HUES48 (cell line): Measurements from ENCODE around the gene SFI1.

Experiments used
- H3K27ac ChIP-seq: one replicate; pipeline ENCODE4 v1.7.0; 2013; ENCODE audit warnings: low read depth, low read length, inconsistent platforms
- H3K27me3 ChIP-seq: 2 replicates; pipeline ENCODE4 v1.6.1; 2013; ENCODE audit warnings: mild to moderate bottlenecking, low read length; ENCODE audit not compliant: control insufficient read depth, insufficient read depth
- H3K36me3 ChIP-seq: 2 replicates; pipeline ENCODE4 v1.6.1; 2013; ENCODE audit warnings: low read length; ENCODE audit not compliant: control insufficient read depth, insufficient read depth
- H3K4me1 ChIP-seq: 2 replicates; pipeline ENCODE4 v1.6.1; 2013; ENCODE audit warnings: mild to moderate bottlenecking, low read length; ENCODE audit not compliant: control insufficient read depth, insufficient read depth
- H3K4me3 ChIP-seq: 2 replicates; pipeline ENCODE4 v1.5.1; 2013; ENCODE audit warnings: mild to moderate bottlenecking, low read depth, low read length
- H3K9ac ChIP-seq: 2 replicates; pipeline ENCODE4 v1.6.1; 2013; ENCODE audit warnings: mild to moderate bottlenecking, low read depth, low read length, moderate library complexity
- H3K9me3 ChIP-seq: 2 replicates; pipeline ENCODE4 v1.6.1; 2013; ENCODE audit warnings: low read length; ENCODE audit not compliant: control insufficient read depth, insufficient read depth

SFI1 gene

GRCh38 chr22:31662668-31663037 is 166.3 kb downstream of the SFI1 start:
- no peaks in the 10 kb centered on the region for H3K27me3 ChIP-seq
- no peaks in the 10 kb centered on the region for H3K9me3 ChIP-seq
- H3K4me1 ChIP-seq = peaks cover 5% of the 10 kb centered on the region; the same call in 1 of the 2 replicates
- H3K36me3 ChIP-seq = no peaks in the 10 kb centered on the region
- H3K4me3 ChIP-seq = peak overlapping the region; percentile 93
- peak overlapping the region; percentile 86; the same call in 1 of the 2 replicates for H3K9ac ChIP-seq
- H3K27ac ChIP-seq = peak overlapping the region; percentile 85
